ENCODE results near the gene ADGRA1. TPM values are rescaled to one million over a fixed set of nuclear protein-coding genes. Genes with fewer than 3 reads are reported as not detected.

ADGRA1 gene
- total and polyA plus RNA-seq, 3 experiments from 2014 or later, result not detected

- Histone ChIP-seq H3K4me3 (ENCODE audit: low read length) (no peak overlapping the region), H3K9me3 (ENCODE audit: low read length) (no peaks in the 10 kb centered on the region), H3K36me3 (ENCODE audit: insufficient read depth, low read length) (no peaks in the 10 kb centered on the region), H3K4me1 (ENCODE audit: insufficient read depth, low read length) (no peaks in the 10 kb centered on the region), H3K27ac (ENCODE audit: low read depth, low read length) (no peak overlapping the region), H3K27me3 (ENCODE audit: insufficient read depth, low read length, poor library complexity, severe bottlenecking) (no peaks in the 10 kb centered on the region)
- POLR2A ChIA-PET, result no interaction called here
- H3K27ac Mint-ChIP-seq, result no peak overlapping the region
- DNase-seq, result peak in 1 of 5 donors; percentile 34
- H3K4me1 Mint-ChIP-seq, result no peaks in the 10 kb centered on the region
- H3K27me3 Mint-ChIP-seq, result peaks cover 0 to 4% of the 10 kb centered on the region in 2 donors
- CTCF ChIA-PET, result no interaction called here
- H3K9me3 Mint-ChIP-seq, result peaks cover 0 to 4% (median 0%) of the 10 kb centered on the region in 5 donors
- H3K4me3 Mint-ChIP-seq, result no peak overlapping the region
- no peaks in the 10 kb centered on the region for H3K36me3 Mint-ChIP-seq
Measured at GRCh38 chr10:133116455-133116854, 28.7 kb downstream of the ADGRA1 start.

GRCh38 chr10:133117036-133117687 lies 29.4 kb downstream of the ADGRA1 start:
- no peaks in the 10 kb centered on the region for H3K36me3 ChIP-seq (ENCODE audit: insufficient read depth, low read length)
- H3K4me3 ChIP-seq (ENCODE audit: low read length), result no peak overlapping the region
- POLR2A ChIA-PET, result no interaction called here
- H3K27me3 ChIP-seq (ENCODE audit: insufficient read depth, low read length, poor library complexity, severe bottlenecking), result no peaks in the 10 kb centered on the region
- Mint-ChIP-seq H3K36me3 (no peaks in the 10 kb centered on the region), H3K9me3 (peaks cover 0 to 4% (median 0%) of the 10 kb centered on the region in 5 donors), H3K27me3 (peaks cover 0 to under 1% of the 10 kb centered on the region in 2 donors), H3K4me3 (no peak overlapping the region), H3K4me1 (no peaks in the 10 kb centered on the region), H3K27ac (no peak overlapping the region)
- H3K4me1 ChIP-seq (ENCODE audit: insufficient read depth, low read length), result no peaks in the 10 kb centered on the region
- H3K27ac ChIP-seq (ENCODE audit: low read depth, low read length), result no peak overlapping the region
- CTCF ChIA-PET, result no interaction called here
- H3K9me3 ChIP-seq (ENCODE audit: low read length), result no peaks in the 10 kb centered on the region
- peak in 1 of 5 donors; percentile 37 for DNase-seq

GRCh38 chr10:133117688-133118071 lies 30.0 kb downstream of the ADGRA1 start:
- DNase-seq, result no peak
- Mint-ChIP-seq H3K27me3 (no peaks in the 10 kb centered on the region), H3K4me1 (no peaks in the 10 kb centered on the region), H3K4me3 (no peak overlapping the region), H3K36me3 (no peaks in the 10 kb centered on the region), H3K9me3 (peaks cover 0 to 4% (median 0%) of the 10 kb centered on the region in 5 donors), H3K27ac (no peak overlapping the region)
- H3K4me3 ChIP-seq (ENCODE audit: low read length), result no peak overlapping the region
- no peaks in the 10 kb centered on the region for H3K9me3 ChIP-seq (ENCODE audit: low read length)
- CTCF ChIA-PET, result no interaction called here
- no peak overlapping the region for H3K27ac ChIP-seq (ENCODE audit: low read depth, low read length)
- POLR2A ChIA-PET, result no interaction called here
- H3K4me1 ChIP-seq (ENCODE audit: insufficient read depth, low read length), result no peaks in the 10 kb centered on the region
- no peaks in the 10 kb centered on the region for H3K36me3 ChIP-seq (ENCODE audit: insufficient read depth, low read length)
- H3K27me3 ChIP-seq (ENCODE audit: insufficient read depth, low read length, poor library complexity, severe bottlenecking), result no peaks in the 10 kb centered on the region

- no peak overlapping the region for H3K4me3 ChIP-seq (ENCODE audit: low read length)
- CTCF ChIA-PET, result no interaction called here
- H3K4me1 ChIP-seq (ENCODE audit: insufficient read depth, low read length), result no peaks in the 10 kb centered on the region
- H3K27ac ChIP-seq (ENCODE audit: low read depth, low read length), result no peak overlapping the region
- no peaks in the 10 kb centered on the region for H3K36me3 ChIP-seq (ENCODE audit: insufficient read depth, low read length)
- Mint-ChIP-seq H3K9me3 (peaks cover 0 to 4% (median 0%) of the 10 kb centered on the region in 5 donors), H3K4me1 (peaks cover 2 to 11% (median 5%) of the 10 kb centered on the region in 3 donors), H3K27ac (no peak overlapping the region), H3K27me3 (peaks cover 5 to 7% of the 10 kb centered on the region in 2 donors), H3K36me3 (no peaks in the 10 kb centered on the region), H3K4me3 (no peak overlapping the region)
- POLR2A ChIA-PET, result no interaction called here
- H3K9me3 ChIP-seq (ENCODE audit: low read length), result no peaks in the 10 kb centered on the region
- no peaks in the 10 kb centered on the region for H3K27me3 ChIP-seq (ENCODE audit: insufficient read depth, low read length, poor library complexity, severe bottlenecking)
- DNase-seq, result peak in 1 of 5 donors; percentile 15
Measured at GRCh38 chr10:133121479-133121878, 33.8 kb downstream of the ADGRA1 start.

GRCh38 chr10:133122171-133122935 lies 34.6 kb downstream of the ADGRA1 start:
- no peak overlapping the region for H3K27ac Mint-ChIP-seq
- H3K36me3 Mint-ChIP-seq, result no peaks in the 10 kb centered on the region
- Histone ChIP-seq H3K36me3 (ENCODE audit: insufficient read depth, low read length) (no peaks in the 10 kb centered on the region), H3K4me1 (ENCODE audit: insufficient read depth, low read length) (no peaks in the 10 kb centered on the region), H3K27me3 (ENCODE audit: insufficient read depth, low read length, poor library complexity, severe bottlenecking) (no peaks in the 10 kb centered on the region), H3K4me3 (ENCODE audit: low read length) (no peak overlapping the region), H3K9me3 (ENCODE audit: low read length) (no peaks in the 10 kb centered on the region), H3K27ac (ENCODE audit: low read depth, low read length) (no peak overlapping the region)
- CTCF ChIA-PET, result no interaction called here
- H3K27me3 Mint-ChIP-seq, result peaks cover 5 to 7% of the 10 kb centered on the region in 2 donors
- H3K4me3 Mint-ChIP-seq, result no peak overlapping the region
- peaks cover 2 to 11% (median 5%) of the 10 kb centered on the region in 3 donors for H3K4me1 Mint-ChIP-seq
- POLR2A ChIA-PET, result no interaction called here
- peaks cover 0 to 4% (median 0%) of the 10 kb centered on the region in 5 donors for H3K9me3 Mint-ChIP-seq
- DNase-seq, result no peak

GRCh38 chr10:133123050-133123745 lies 35.5 kb downstream of the ADGRA1 start:
- peaks cover 2 to 11% (median 5%) of the 10 kb centered on the region in 3 donors for H3K4me1 Mint-ChIP-seq
- peaks cover 5 to 7% of the 10 kb centered on the region in 2 donors for H3K27me3 Mint-ChIP-seq
- no peaks in the 10 kb centered on the region for H3K36me3 Mint-ChIP-seq
- peaks cover 0 to 2% (median 0%) of the 10 kb centered on the region in 5 donors for H3K9me3 Mint-ChIP-seq
- peak in 1 of 5 donors; percentile 28 for DNase-seq
- Histone ChIP-seq H3K9me3 (ENCODE audit: low read length) (no peaks in the 10 kb centered on the region), H3K36me3 (ENCODE audit: insufficient read depth, low read length) (no peaks in the 10 kb centered on the region), H3K27ac (ENCODE audit: low read depth, low read length) (no peak overlapping the region), H3K4me3 (ENCODE audit: low read length) (no peak overlapping the region), H3K4me1 (ENCODE audit: insufficient read depth, low read length) (no peaks in the 10 kb centered on the region), H3K27me3 (ENCODE audit: insufficient read depth, low read length, poor library complexity, severe bottlenecking) (no peaks in the 10 kb centered on the region)
- H3K27ac Mint-ChIP-seq, result no peak overlapping the region
- POLR2A ChIA-PET, result no interaction called here
- CTCF ChIA-PET, result no interaction called here
- peak overlapping the region in 1 of 7 donors; percentile 43 for H3K4me3 Mint-ChIP-seq

GRCh38 chr10:133123746-133124356 lies 36.1 kb downstream of the ADGRA1 start:
- Mint-ChIP-seq H3K27me3 (peaks cover 5 to 7% of the 10 kb centered on the region in 2 donors), H3K36me3 (no peaks in the 10 kb centered on the region), H3K4me3 (no peak overlapping the region), H3K4me1 (peaks cover 2 to 11% (median 5%) of the 10 kb centered on the region in 3 donors), H3K27ac (no peak overlapping the region), H3K9me3 (no peaks in the 10 kb centered on the region)
- ChIA-PET CTCF (no interaction called here), POLR2A (no interaction called here)
- H3K4me3 ChIP-seq (ENCODE audit: low read length), result no peak overlapping the region
- no peaks in the 10 kb centered on the region for H3K9me3 ChIP-seq (ENCODE audit: low read length)
- H3K27ac ChIP-seq (ENCODE audit: low read depth, low read length), result no peak overlapping the region
- DNase-seq, result peak in 1 of 5 donors; percentile 31
- no peaks in the 10 kb centered on the region for H3K27me3 ChIP-seq (ENCODE audit: insufficient read depth, low read length, poor library complexity, severe bottlenecking)
- H3K4me1 ChIP-seq (ENCODE audit: insufficient read depth, low read length), result no peaks in the 10 kb centered on the region
- H3K36me3 ChIP-seq (ENCODE audit: insufficient read depth, low read length), result no peaks in the 10 kb centered on the region
